Activated T-helper 1 cell treated with anti-CD3 and anti-CD28 coated beads, Interleukin-2, amount 50 U/mL, for 16 hours (primary cell): ENCODE data around the gene MRE11.
"Not testable (repeated sequence)": the region's sequence is repeated elsewhere in the genome, so short reads cannot be mapped to it uniquely, and the experiment has no call there.

Source experiments
- DNase-seq, 2 donors: peaks; one replicate each; pipeline ENCODE4 v3.0.0-alpha.2; 2020; ENCODE audit warnings: low read depth in 1 of 2, low spot score in 1 of 2

MRE11 gene

DNA sequence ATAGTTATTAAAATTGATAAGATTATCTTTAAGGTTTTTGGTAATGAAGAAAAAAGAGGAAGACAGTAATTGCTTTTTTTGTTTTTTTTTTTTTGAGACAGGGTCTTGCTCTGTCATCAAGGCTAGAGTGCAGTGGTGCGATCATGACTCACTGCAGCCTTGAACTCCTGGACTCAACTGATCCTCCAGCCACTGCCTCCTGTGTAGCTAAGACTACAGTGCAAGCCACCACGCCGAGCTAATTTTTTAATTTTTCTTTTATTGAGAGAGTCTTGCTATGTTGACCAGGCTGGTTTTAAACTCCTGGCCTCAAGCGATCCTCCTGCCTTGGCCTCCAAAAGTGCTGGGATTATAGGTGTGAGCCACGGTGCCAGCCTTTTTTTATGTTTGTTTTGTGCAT lies 12.9 kb upstream of the MRE11 start:
- DNase-seq = not testable (repeated sequence)

DNA sequence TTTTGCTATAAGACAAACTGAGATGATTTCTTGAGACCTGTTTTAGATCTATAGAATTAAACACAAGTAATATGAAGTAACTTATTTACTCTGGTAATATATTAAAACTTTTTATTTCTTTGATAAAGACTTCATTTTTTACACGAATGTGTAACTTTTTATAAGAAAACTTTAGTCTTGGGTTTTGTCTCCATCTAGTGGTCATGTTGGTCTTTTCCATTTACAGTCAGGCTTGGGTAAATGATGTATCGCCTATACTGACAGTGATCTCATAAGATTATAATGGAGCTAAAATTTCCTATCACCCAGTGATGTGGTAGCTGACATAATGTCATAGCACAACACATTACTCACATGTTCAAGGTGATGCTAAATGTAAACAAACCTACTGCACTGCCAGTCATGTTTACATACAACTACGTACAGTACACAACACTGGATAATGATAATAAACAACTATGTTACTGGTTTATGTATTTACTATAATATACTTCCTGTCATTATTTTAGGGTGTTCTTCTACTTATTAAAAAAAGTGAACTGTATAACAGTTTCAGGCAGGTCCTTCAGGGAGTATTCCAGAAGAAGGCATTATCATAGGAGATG lies 11.1 kb upstream of the MRE11 start:
- DNase-seq = no peak

DNA sequence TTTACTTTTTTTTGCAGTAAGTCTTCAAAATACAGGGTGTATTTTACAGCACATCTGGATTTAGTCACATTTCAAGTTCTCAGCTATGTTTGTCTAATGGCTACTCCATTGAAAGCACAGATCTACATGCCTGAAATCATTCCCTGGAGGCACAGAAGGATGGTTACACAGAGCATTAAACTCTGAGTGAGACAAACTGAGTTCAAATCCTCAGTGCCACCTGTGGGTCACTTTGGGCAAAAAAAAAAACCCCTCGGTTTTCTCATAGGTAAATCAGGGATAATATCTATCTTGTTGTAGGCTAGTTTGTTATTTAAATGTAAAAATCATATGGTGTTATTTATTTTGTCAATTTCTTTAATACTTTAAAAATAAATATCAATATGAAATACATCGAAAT lies 7.9 kb upstream of the MRE11 start:
- DNase-seq = no peak

DNA sequence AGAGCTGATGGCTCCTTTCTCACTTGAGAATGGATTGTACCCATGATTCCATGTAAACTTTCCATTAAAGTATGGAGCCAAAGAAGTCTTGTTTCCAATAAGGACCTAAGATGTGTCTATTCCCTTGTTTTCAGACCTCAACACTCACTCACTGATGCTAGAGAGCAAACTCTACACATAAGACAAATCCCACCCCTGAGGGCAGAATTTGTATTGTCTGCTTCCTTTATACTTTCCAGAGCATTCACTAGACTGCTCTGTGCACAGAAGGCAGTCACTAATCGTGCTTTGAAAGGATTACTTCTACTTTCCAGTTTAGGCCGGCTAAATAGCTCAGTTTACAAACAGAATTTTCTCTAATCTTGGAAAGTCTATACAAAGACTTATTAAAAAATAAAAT lies 6.5 kb upstream of the MRE11 start:
- DNase-seq = no peak

DNA sequence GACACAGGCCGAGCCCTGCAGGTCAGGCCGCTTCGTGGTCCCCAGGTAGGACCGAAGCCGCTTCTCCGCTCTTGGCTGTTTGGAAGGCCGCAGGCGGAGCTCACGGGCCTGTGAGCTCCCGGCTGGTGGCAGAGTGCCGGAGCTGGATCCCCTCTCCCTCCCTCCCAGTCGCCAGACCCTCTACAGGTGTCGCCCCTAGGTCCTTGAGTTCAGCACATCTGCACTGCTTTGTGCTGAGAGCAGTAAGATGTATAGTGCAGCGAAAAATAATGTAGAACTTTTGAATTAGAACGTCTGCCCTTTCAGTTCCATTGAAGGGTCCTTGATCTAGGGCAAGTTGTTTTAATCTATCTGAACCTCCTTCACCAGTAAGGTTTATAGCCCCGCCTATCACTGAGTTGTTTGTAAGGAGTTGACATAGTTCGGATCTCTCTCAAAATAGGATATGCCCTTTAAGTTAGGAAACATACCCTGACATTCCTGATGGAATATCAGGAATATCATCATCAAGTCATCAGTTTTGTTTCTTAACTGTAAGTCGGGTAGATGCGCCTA lies 559 bp upstream of the MRE11 start:
- DNase-seq = no peak

DNA sequence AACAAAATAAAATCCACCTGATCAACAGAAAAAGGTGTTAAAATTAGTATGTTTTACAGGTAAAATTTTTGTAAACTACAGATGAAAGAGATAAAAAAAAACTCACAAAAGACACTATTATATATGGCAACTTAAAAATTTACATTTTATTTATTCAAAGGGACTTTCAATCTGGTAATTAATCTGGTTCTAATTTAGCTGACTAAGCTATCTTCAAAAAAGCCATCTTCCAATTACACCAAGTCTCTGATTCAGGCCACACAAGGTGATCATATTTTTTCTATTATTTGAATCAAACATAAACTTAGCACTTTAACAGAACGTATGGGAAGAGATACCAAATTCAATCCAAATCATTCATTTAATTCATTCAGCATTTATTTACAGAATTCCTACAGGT lies 7.6 kb downstream of the MRE11 start:
- DNase-seq = no peak

DNA sequence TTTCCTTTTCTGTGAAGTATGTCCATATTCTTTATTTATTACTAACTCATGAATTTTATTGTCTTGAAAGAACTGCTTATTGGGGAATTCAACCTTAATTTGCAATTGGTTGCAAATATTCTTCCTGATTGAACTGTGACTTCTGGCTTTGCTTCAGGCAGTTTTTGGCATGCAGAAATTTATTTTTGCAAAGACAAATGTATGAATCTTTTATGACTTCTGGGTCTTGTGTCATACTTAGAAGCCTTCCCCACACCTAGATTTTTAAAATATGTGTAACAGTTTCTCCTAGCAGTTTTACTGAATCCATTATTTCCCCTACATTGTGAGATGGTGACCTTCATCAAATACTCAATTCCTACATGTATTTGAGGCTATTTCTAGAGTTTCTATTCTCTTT lies 12.3 kb downstream of the MRE11 start:
- no peak for DNase-seq

DNA sequence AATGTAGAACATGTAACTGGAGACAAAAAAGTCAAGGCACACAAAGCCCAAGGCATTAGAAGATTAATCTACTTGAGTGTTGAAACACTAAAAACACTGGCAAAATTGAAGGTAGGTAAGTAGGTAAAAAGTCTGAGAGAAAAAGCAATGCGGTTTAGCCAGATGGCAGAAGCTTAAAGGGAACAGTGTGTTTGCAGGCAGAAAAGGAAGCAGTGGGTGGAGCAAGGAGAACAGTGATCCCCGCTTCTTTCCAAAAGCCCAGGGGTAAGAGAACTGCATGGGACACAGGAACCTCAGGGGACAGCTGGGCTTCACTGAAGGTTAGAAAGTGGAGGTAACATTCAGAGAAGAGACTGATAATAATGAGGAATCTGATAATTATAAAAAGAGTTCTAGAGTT lies 16.0 kb downstream of the MRE11 start:
- no peak for DNase-seq

DNA sequence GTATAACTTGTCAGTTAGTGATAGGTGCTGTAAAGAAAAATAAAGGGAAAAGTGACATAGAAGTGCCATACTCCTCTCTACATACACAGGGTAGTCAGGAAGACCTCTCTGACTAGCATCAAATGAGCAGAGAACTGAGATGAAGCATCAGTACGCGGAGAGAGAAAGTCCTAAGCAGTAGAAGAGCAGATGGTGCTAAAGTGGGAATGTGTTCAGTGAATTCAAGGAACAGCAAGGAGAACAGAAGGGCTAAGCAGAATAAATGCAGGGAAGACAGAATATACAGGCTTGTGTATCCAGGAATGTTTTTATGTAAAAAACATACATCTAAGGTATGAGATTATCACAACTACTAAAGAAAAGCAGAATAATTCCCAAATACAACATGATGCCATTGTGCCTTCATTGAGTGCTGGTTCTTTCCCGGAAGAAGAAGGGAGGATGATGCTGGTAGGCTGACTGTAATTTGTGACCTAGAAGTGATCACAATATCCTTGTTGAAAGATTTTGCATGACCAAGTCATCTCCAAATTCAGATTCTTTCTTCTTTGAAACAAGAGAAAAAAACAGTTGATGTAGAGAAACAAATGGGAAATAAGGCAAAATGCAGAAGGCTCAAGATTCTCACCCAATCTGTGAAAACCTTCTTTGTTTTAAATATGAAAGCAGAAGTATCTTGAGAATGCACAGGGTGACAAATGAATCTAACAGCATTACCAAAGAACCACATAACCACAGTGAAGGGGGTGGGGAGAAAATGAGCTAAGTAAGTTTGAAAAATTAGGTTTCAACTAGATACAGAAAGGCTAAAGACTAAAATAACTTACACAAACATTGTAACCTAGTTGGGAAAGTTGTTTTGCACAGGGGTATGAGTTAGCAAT lies 20.5 kb downstream of the MRE11 start:
- DNase-seq = no peak

DNA sequence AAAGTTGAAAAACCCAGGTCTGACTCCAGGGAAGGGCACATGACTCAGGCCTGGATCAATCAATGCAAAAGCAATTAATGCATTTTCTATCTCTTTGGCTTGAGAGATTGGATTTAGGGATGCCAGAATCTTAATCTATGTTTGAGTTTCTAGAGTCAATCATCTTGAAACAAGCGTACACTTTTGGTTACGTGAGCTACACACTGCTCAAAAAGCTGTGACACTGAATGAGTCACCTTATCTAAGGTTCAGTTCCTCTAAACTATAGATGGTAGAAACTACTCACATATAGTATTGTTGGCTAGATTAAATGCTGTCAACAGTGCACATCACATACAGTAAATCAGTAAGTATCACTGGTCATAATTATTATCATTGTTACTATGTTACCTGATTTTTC lies 24.2 kb downstream of the MRE11 start:
- DNase-seq = no peak

DNA sequence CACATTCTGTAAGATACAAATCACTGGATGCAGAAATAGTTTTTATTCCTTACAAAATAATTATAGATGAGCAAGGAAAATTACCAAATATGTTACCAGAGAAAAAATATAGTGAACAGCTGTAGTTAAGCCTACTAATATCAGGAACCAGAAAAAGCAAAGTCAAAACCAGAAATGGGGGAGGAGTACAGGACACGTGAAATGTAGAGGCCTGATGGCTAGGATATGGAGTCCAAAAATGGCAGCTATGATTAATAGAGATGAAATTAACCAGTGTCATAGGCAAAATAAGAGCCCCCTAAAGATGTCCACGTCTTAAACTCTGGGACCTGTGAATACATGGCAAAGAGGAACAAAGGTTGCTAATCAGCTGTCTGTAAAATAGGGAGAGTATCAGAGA lies 34.1 kb downstream of the MRE11 start:
- DNase-seq = no peak

DNA sequence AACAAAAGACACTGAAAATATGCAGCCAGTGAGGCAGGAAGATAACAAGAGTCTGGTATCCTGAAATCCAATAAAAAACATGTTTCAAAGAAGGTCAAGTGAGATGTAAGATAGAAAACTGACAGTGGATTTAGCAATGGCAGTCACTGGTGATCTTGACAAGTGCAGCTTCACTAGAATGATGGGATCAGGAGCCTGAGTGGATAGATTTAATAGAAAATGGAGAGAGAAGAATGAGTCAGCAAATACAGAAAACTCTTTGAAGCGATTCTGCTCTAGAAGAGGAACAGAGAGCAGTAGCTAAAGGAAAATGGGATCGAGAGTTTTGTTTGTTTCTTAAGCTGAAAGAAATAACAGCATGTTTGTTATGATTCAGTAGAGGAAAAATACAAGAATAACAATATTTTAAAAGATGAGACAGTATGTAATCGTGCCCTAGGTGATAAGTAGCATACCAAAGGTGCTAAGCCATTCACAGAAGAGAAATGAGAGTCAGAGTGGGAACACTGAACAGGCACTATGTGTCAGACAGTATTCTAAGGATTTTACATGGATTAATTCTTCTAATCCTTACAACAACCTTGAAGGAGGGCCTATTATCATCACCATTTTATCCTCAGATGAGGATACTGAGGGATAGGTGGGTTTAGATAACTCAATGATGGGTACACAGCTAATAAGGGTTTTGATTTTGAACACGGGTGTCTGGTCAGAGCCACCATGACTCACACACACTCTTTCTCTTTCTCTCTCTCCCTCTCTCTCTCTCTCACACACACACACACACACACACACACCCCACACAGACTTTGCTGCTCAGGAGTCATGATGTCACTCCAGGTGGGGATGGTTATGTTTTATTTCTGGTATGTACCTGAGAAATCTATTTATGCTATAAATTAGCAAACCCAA lies 36.3 kb downstream of the MRE11 start:
- no peak for DNase-seq

DNA sequence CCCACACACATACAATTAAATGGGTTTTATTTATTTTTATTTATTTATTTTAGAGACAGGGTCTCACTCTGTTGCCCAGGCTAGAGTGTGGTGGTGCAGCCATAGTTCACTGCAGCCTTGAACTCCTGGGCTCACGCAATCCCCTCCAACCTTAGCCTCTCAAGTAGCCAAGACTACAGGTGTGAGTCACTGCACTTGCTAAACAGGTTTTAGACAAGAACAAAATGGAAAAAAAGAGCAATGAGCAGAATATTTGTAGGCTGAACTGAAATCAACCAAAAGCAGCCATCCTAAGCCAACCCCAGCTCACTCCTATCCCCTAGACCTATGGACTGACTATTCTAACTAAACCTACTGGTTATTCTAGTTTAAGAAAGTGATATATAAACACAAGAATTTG lies 37.8 kb downstream of the MRE11 start:
- no peak for DNase-seq

DNA sequence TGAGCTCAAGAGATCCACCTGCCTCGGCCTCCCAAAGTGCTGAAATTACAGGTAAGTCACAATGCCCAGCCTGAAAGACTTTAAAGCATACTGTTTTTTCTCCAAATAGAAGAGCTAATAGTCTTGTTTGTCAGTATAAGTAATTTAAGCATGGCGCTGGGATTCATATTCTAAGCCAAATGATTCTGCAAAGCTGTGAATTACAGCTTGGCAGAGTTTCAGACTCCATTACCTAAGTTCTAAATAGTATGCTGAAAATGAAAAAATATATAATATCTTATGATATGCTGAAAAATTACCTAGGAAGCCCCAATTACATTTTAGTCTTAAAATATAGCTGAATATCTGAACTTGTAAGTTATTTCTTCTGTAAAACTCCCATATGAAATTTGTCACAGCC lies 39.3 kb downstream of the MRE11 start:
- no peak for DNase-seq

DNA sequence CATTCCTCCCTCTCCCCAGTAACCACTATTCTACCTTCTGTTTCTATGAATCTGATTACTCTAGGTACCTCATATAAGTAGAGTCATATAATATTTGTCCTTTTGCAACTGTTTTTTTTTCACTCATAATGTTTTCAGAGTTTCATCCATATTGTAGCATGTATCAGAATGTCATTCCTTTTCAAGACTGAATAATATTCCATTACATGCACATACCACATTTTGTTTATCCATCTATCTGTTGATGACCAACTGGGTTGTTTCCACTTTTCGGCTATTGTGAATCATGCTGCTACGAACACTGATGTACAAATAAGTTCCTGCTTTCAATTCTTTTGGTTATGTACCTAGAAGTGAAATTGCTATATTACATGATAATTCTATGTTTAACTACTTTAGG lies 40.7 kb downstream of the MRE11 start:
- no peak for DNase-seq

DNA sequence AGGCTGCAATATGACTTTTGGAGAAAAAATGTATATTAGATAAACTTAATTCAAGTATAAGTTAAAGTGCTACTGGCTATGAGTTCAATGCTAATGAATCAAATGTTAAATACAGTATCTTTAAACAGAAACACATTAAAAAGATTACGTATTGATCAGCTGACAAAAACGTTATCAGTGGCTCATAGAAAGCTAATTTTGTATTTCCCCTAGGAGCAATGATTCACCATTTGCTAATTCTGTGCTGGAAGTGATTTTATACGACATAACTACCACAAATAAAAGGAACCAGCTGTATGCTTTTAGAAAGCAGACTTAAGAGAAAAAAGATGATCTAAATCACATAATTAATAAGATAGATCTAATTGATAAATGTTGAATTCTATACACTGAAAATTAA lies 43.6 kb downstream of the MRE11 start:
- DNase-seq = no peak

DNA sequence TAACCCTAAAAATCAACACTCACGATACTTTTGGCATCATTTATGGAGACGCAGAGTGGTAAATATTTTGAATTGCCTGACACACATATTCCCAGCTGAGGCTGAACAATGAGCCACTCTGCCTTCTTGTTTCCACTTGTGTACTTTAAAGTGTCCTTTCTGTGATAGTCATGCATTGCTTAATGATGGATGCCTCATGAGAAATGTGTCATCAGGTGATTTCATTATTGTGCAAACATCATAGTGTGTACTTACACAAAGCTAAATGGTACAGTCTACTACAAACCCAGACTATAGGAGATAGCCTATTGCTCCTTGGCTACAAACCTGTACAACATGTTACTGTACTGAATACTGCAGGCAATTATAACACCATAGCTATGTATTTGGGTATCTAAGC lies 44.2 kb downstream of the MRE11 start:
- DNase-seq = no peak

DNA sequence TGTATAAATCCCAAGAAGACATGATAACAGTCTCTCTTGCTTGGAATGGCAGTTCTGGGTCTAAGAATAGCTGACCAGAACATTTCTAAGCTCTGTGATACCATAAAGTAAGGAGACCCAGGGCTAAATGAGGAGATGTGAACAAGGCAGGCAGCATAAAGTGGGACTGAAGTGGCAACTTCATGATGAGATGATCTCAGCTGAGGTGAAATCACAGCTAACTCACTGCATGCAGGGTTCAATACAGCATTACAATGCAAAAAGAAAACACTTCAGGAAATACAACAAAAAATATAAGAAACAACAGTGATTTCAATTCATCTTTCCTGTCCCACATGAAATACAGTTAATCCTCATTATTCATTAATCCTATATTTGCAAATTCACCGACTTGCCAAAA lies 44.6 kb downstream of the MRE11 start:
- DNase-seq = no peak

DNA sequence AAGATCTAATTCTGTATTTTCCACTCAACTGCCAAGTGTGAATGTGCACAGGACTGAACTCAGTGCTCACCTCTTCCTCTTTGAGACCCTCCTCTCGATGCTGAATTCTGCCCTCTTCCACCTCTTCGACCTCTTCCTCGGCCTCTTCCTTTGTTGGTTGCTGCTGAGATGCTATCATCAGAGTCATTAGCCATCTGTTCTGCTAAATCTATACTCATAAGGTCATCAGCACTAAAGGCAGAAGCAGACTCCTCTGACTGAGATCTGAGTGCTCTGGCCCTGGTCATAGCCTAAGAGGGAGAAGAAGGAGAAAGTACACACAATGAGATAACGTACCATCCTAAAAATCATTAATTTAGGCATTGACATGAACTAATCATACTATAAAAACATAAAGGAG lies 46.5 kb downstream of the MRE11 start:
- DNase-seq = no peak

DNA sequence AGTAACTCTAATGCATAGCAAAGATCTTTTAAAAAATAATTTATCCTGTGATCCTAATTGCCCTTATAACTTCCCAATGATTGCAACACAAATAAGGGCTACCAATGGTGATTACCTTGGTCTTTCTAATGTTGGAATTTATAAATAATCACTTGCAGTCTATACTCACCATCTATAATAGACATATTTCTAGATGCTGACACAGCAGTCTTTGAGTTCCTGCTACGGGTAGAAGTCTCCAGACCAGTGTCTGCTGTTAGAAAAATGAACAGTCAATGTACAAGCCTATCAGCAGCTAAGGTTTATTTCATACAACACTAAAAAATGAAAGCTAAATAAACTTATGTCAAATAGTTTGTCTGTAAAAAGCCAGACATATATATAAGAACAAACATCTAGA lies 48.0 kb downstream of the MRE11 start:
- no peak for DNase-seq

DNA sequence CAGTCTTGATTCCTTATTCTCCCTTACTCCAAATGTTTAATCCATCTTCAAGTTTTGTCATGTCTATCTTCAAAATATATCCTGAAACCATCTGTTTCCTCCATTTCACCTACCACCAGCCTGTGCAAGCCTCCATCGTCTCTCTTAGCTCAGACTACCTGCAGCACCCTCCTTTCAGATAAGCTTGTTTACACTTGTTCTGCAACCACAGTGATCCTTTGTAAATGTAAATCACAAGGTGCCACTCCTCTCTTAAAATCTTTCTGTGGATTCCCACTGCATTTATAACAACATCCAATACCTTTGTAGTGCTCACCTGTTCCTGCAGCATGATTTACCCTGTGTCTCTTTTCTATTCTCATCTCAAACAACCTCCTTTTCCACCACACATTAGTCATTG lies 60.6 kb downstream of the MRE11 start:
- no peak for DNase-seq

DNA sequence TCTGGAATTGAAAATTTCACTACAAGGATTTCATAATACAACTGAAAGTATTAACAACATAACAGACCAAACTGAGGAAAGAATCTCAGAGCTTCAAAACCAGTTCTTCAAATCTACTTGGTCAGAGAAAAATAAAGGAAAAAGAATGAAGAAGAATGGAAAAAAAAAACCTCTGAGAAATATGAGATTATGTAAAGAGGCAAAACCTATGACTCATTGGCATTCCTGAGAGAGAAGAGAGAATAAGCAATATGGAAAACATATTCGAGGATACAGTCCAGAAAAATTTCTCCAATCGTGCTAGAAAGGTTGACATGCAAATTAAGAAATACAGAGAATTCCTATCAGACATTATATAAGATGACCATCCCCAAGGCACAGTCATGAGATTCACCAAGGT lies 69.0 kb downstream of the MRE11 start:
- no peak for DNase-seq
